HTERT RPE-1 (cell line): ENCODE results near the gene TPRN.

ENCODE experiments used
- in situ Hi-C: fragments of 300-500 bp; cut with MboI; formaldehyde crosslinking; loops from 4 replicates; pipeline ENCODE4 v1.14.3; 2020; ENCODE audit warnings: low sequenced_read_pairs

The TPRN gene

DNA sequence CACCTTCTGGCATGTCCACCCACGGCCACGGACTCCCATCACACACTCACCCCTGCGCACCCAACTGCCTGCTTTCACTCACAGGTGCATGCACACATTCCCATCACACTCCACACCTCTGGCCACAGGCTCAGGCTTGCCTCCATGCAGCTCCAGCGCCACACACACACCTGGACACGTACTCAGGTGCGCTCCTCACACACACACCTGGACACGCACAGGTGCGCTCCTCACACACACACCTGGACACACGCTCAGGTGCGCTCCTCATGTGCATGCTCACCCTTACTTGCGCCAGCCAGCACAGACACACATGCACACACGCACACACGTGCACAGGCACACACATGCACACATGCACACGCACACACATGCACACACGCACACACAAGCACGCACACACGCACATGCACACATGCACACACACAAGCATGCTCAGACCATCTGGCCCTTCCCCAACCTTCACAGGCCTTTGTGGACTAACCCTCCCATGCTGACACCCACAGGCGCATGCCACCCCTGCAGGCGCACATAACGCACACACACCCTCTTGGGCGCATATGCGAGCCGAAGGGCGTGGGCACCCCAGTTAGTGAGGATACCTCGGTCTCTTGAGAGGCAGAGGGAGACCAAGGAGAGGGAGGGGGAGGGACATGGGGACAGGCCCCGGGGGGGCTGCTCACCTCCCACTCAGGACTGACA lies 53.3 kb downstream of the TPRN start:
- in situ Hi-C loops, result no loop called here

DNA sequence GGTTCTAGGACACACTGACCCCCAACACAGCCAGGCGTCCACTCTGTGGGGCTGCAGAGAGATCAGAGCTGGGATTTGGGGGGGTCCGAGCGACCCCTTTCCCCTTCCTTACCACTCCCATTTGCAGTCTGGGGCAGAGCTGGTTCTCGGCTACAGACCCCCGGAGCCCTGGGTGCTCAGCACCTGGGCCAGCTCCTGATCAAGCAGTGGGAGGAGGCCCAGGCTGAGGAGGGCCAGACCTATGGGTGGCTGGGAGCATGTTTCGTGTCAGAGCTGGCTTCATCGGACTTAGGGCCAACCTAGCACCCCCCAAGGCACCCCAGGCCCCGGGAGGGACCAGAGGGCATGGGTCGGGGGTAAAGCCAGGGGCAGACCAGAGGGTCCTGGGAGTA lies 54.0 kb downstream of the TPRN start:
- in situ Hi-C loops, result no loop called here

DNA sequence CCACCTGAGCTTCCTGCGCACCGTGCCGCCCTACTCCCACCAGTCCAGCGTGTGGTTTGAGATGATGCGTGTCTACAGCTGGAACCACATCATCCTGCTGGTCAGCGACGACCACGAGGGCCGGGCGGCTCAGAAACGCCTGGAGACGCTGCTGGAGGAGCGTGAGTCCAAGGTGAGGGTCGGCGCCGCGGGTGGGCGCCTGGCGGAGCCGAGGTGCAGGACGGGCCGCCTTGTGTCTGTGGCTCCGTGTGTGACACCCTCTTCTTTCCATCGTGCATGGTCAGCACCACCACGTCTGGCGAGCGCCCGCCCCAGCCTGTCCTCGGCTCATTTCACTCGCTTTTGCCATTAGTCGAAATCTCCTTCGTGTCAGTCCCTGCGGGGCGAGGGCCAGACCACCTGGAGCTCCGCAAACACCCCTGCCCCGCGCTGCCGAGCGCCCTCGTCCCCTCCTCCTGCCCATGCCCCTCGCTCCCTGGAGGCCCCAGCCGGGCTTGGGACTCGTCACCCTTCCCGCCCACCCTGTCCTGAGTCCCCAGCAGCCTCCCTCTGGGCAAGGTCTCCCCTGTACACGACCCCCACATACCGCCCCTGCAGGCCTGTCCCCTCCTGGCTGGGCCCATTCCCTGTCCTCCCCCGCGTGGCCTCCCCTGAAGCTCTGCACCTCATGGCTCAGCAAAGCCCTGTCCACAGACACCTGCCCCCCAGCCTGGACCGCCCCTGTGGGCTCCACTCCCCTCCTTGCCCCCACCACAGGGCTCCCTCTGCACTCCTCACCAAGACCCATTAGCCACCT lies 54.6 kb downstream of the TPRN start:
- in situ Hi-C loops, result no loop called here

DNA sequence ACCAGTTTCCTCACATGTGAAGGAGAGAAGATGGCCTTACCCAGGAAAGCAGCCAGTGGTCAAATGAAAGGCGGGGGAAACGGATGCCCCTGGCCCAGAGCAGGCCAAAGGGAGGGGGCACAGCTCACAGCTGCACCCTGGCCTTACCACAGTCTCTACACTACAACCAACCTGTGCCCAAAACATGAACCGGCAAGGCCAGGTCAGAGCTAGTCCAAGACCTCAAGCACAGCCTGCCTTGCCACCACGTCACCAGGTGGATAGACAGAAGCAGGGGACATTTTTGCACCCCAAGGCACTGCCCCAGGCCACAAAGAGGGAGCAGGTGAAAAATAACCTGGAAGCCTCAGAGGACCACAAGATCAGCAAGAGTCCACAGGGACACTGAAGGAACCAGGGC lies 57.1 kb downstream of the TPRN start:
- in situ Hi-C loops, result no loop called here

DNA sequence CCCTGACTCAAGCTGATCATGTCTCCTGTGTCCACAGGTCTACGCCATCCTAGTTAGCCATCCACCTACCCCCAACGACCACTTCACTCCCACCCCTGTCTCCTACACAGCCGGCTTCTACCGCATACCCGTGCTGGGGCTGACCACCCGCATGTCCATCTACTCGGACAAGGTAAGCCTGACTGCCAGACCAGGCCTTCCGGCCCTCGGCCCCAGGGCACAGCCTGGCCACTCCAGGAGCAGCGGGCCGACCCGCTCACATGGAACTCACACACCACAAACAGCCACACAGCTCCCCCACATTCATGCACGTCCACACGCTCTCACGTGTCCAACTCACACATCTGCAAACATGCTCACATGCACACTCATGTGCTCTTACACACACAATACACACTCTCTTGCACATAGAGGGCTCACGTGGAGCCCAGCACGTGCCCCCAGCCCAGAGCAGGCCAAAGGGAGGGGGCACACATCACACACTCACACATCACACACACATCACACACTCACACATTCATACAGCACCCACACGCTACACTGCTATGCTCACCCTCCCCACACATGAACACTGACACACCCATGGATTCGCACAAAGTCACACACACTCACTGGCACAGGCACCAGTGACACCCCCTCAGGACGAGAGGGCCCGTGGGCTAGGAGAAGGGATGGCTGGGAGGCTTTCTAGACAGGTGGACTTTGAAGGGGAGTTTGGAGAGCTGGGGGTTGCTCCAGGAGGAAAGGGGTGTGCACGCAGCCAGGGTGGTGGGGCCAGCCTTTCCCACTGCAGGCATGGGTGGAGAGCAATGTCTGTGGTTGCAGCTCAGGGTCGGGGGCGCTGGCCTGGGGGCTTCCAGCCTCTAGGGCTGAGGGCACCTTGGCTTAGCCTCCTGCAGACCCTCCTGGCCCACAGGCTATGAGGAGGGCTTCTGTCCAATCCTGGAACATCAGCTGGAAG lies 58.3 kb downstream of the TPRN start:
- in situ Hi-C loops, result no loop called here
